CMK (cell line): Measurements from ENCODE around the gene MICAL3.
"Not testable (repeated sequence)": the region's sequence is repeated elsewhere in the genome, so short reads cannot be mapped to it uniquely, and the experiment has no call there.

ENCODE experiments used
- DNase-seq: peaks from one replicate; pipeline ENCODE4 v3.0.0-alpha.2; 2010; ENCODE audit warnings: low read depth

The MICAL3 gene

GRCh38 chr22:17951315-17951714 lies 73.0 kb downstream of the MICAL3 start:
- no peak for DNase-seq

GRCh38 chr22:17950651-17951214 lies 73.6 kb downstream of the MICAL3 start:
- peak; percentile 15 for DNase-seq

DNA sequence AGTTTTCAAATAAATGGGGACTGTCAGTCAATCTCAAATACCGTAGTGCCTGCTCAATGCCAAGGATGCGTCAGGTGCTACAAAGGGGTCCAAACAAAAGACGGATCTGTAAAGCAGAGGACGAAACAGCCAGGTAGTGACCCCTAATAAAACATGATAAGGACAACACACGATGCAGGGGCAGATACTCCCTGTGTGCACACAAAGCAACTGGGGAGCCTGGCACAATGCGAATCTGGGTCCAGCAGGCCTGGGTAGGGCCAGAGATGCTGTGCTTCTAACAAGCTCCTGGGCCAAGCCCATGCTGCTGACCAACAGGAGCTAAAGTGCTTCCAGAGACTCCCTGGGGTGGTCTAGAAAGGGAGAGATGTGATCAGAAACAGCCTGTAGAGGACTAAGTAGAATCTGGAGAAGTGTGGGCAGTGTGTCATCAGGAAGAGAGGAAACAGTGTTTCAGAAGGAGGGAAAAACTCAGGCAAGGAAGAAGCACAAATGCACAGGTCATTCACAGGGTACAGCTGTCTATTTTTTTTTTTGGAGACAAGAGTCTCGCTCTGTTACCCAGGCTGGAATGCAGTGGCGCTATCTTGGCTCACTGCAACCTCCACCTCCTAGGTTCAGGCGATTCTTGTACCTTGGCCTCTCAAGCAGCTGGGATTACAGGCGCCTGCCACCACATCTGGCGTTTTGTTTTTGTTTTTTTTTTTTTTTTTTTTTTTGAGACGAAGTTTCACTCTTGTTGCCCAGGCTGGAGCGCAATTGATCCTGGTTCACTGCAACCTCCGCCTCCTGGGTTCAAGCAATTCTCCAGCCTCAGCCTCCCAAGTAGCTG lies 74.5 kb downstream of the MICAL3 start:
- DNase-seq = no peak

- no peak for DNase-seq
These were observed 76.3 kb downstream of the MICAL3 start for GRCh38 chr22:17948101-17948500.

DNA sequence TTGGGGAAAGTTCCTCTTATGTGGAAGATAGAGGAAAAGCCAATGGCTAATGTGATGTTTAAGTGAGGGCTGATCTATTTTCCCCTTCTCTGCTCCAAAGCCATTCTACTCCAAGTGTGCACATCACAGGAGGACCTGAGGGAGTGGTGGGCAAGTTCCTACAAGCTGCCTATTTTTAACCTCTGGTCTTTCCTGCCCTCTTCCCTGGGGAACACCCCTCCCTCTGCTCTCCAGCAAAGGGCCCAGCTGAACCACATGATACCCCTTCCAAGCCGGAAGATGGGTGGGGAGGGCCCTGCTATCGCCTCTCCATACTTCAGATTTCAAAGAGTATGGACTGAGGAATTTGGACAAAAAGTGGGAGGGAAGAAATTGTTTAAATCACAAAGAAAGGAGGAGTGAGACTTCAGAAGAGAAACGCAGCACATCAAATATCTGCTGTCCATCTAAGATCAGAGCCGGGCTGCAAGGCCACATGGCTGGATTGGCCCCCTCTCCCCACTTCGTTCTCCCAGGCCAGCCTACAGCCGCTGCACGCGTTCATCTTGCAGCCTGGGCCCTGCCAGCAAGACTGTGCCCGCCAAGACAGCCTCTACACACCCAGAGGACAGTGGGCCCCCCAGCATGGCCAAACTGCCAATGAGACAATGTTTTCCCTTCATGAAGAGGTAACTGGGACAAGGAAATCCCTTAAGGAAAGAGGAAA lies 77.5 kb downstream of the MICAL3 start:
- no peak for DNase-seq

DNA sequence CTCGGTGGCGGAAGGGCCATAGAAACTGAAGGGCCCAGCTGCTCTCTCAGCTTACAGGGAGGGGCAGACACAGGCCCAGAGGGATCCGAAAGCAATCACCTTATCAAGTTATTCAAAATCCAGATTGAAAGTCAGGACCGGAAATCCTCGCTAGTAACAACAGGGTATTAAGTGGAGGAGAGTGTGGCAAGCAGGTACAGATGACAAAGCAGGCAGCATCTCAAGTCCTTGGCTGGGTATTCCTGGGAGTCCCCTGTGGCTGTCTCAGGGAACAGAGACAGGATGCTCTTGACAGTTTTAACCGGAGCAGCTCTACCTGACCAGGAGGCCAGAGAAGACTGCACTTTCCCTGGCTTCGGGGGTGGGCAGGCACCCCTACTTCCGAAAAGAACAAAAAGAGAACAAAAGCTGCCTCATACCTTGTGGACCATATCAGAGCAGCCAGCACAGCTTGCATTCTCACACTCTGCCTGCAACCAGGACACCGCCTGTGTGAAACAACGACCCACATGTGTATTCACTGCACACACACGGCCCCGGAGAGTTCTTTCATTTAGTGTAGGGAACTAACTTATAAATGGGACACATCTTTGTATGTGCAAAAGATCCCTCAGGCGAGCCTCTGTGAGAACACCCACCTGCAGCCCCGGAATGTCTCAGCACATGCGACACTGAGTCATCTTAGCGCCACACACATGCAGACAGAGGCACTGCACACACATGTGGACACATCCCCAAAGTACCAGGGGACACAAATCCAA lies 78.3 kb downstream of the MICAL3 start:
- DNase-seq = no peak

- DNase-seq = no peak
These were observed 79.0 kb downstream of the MICAL3 start for GRCh38 chr22:17945156-17945887.

GRCh38 chr22:17944256-17944655 lies 80.1 kb downstream of the MICAL3 start:
- no peak for DNase-seq

GRCh38 chr22:17943533-17944249 lies 80.7 kb downstream of the MICAL3 start:
- DNase-seq = no peak

DNA sequence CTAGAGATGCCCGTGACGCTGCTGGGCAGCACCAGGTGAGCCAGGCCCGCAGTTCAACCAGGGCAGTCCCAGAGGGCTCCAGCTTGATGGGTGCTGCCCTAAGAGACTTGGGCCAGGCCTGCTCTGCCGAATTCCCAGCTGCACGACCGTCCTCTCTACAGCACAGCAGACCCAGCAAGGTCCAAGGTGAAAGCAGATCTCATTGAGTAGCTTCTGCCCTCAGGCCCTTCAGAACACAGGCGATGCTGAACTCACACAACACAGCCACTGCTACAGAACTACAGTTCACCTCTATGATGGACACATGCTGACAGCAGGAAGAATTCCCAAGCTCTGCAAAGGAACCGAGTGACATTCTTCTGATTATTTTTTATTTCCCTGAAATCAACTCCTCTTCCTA lies 81.6 kb downstream of the MICAL3 start:
- no peak for DNase-seq

- no peak for DNase-seq
These were observed 82.6 kb downstream of the MICAL3 start for GRCh38 chr22:17941471-17942406.

- DNase-seq = no peak
These were observed 84.8 kb downstream of the MICAL3 start for GRCh38 chr22:17939579-17939978.

- no peak for DNase-seq
These were observed 85.3 kb downstream of the MICAL3 start for GRCh38 chr22:17939011-17939410.

- DNase-seq = no peak
These were observed 85.9 kb downstream of the MICAL3 start for GRCh38 chr22:17938484-17938924.

DNA sequence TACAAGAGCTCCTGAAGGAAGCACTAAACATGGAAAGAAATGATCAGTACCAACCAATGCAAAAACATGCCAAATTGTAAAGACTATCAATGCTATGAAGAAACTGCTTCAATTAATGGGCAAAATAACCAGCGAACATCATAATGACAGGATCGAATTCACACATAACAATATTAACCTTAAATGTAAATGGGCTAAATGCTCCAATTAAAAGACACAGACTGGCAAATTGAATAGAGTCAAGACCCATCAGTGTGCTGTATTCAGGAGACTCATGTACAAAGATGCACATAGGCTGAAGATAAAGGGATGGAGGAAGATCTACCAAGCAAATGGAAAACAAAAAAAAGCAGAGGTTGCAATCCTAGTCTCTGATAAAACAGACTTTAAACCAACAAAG lies 91.9 kb downstream of the MICAL3 start:
- not testable (repeated sequence) for DNase-seq

DNA sequence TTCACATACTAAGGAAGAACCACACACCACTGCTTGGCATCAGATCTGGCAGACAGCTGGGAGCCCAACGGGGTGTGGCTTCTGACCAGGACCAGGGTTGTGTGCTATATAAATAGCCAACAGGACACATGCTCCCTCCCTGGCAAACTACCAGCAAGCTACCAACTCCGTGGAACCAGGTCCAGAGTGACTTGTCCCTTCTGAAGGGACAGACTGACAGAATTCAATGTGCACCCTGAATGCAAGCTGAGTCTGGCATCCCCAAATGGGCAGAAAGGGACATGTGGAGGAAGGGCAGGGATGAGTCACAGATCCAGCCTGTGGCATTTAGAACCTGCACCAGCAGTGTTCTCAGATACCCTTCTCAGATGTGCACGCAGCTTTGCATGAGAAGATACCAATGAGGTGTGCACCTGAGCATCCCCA lies 92.9 kb downstream of the MICAL3 start:
- DNase-seq = no peak

- no peak for DNase-seq
These were observed 93.7 kb downstream of the MICAL3 start for GRCh38 chr22:17930455-17931313.

- no peak for DNase-seq
These were observed 94.5 kb downstream of the MICAL3 start for GRCh38 chr22:17929909-17930308.

DNA sequence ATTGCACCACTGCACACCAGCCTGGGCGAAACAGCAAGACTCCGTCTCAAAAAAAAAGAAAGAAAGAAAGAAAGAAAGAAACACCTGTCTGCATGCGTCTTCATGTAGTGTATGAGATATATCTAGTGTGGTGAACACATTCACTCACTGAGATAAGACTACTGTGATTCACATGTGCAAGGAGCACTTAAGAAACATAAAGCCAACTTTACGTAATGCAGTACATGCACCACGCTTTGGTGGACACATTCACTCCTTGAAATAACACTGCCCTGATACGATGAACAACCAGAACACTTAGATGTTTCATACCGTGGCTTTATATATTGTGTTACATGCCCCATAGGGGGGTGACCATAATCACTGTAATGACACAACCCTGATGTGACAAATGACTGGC lies 96.0 kb downstream of the MICAL3 start:
- DNase-seq = no peak
